HEK293 (cell line): ENCODE data around the gene MAPRE3.
A peak's percentile ranks its signal among the peaks of the same experiment; 100 is the strongest.

ENCODE experiments used
- CTCF ChIA-PET: fragments of 350-600 bp; formaldehyde crosslinking; extraction: SDS; loops from one replicate; lab custom pipeline; 2021; ENCODE audit warnings: antibody characterized with exemption; lab: Yijun Ruan, JAX
- POLR2A ChIA-PET: fragments of 300-600 bp; formaldehyde crosslinking; extraction: SDS; loops from one replicate; lab custom pipeline; 2020; ENCODE audit warnings: antibody characterized with exemption, inconsistent platforms; lab: Yijun Ruan, JAX
- H3K27ac ChIP-seq: fragments of 200-500 bp; sonication (Bioruptor generic); 2 replicates; pipeline ENCODE4 v1.5.1; 2014; ENCODE audit warnings: low read depth, low read length, control low read depth, inconsistent platforms; ENCODE audit errors: extremely low read depth
- H3K36me3 ChIP-seq, 2 experiments: fragments of 200-500 bp in 1 of 2; sonication (Bioruptor generic) in 1 of 2; 1 replicate in 1 of 2; 2 replicates in 1 of 2; pipeline ENCODE4 v1.5.1; 2014 to 2017; ENCODE audit warnings: inconsistent platforms in 2 of 2, low read length in 2 of 2; ENCODE audit not compliant: control insufficient read depth in 2 of 2, insufficient read depth in 1 of 2
- H3K4me1 ChIP-seq: fragments of 200-500 bp; sonication (Bioruptor generic); 2 replicates; pipeline ENCODE4 v1.5.1; 2014; ENCODE audit warnings: mild to moderate bottlenecking, low read length, inconsistent platforms; ENCODE audit not compliant: control insufficient read depth, insufficient read depth
- H3K4me3 ChIP-seq: 2 replicates; pipeline ENCODE4 v1.5.1; 2011; ENCODE audit warnings: low read depth, mild to moderate bottlenecking, control low read depth, low read length, moderate library complexity
- H3K9me3 ChIP-seq: fragments of 200-500 bp; sonication (Bioruptor generic); 2 replicates; pipeline ENCODE4 v1.5.1; 2014; ENCODE audit warnings: low read depth, low read length, inconsistent platforms; ENCODE audit not compliant: control insufficient read depth, insufficient read depth
- ELK4 ChIP-seq: IDR thresholded peaks from 2 replicates; pipeline ENCODE4 v1.6.1; 2011; ENCODE audit warnings: mild to moderate bottlenecking, low read depth, low read length, borderline replicate concordance
- PATZ1 ChIP-seq: fragments of 450-650 bp; formaldehyde crosslinking; IDR thresholded peaks from 2 replicates; pipeline ENCODE4 v1.5.1; 2016; ENCODE audit warnings: missing biosample characterization, missing genetic modification characterization
- RBAK ChIP-seq: fragments of 450-650 bp; formaldehyde crosslinking; IDR thresholded peaks from 2 replicates; pipeline ENCODE4 v1.5.1; 2016; ENCODE audit warnings: missing biosample characterization, missing genetic modification characterization
- SP3 ChIP-seq: fragments of 450-650 bp; formaldehyde crosslinking; IDR thresholded peaks from 2 replicates; pipeline ENCODE4 v1.5.1; 2016; ENCODE audit warnings: missing biosample characterization, missing genetic modification characterization
- ZBTB17 ChIP-seq: fragments of 450-650 bp; formaldehyde crosslinking; IDR thresholded peaks from 2 replicates; pipeline ENCODE4 v1.5.1; 2016; ENCODE audit warnings: missing biosample characterization, missing genetic modification characterization
- ZBTB48 ChIP-seq: fragments of 450-650 bp; formaldehyde crosslinking; IDR thresholded peaks from 2 replicates; pipeline ENCODE4 v1.5.1; 2016; ENCODE audit warnings: missing biosample characterization, missing genetic modification characterization
- ZNF16 ChIP-seq: fragments of 450-650 bp; formaldehyde crosslinking; IDR thresholded peaks from 2 replicates; pipeline ENCODE4 v1.5.1; 2016; ENCODE audit warnings: low read depth, missing biosample characterization, missing genetic modification characterization
- ZNF239 ChIP-seq: fragments of 450-650 bp; formaldehyde crosslinking; IDR thresholded peaks from 2 replicates; pipeline ENCODE4 v1.5.1; 2016; ENCODE audit warnings: missing biosample characterization, missing genetic modification characterization
- ZNF354C ChIP-seq: fragments of 450-650 bp; formaldehyde crosslinking; IDR thresholded peaks from 2 replicates; pipeline ENCODE4 v1.5.1; 2016; ENCODE audit warnings: missing biosample characterization, missing genetic modification characterization, low read depth, borderline replicate concordance
- ZNF426 ChIP-seq: fragments of 450-650 bp; formaldehyde crosslinking; IDR thresholded peaks from 2 replicates; pipeline ENCODE4 v1.5.1; 2017; ENCODE audit warnings: missing biosample characterization, missing genetic modification characterization, mild to moderate bottlenecking, inconsistent platforms, moderate library complexity
- ZNF433 ChIP-seq: fragments of 450-650 bp; formaldehyde crosslinking; IDR thresholded peaks from 2 replicates; pipeline ENCODE4 v1.5.1; 2016; ENCODE audit warnings: missing biosample characterization, missing genetic modification characterization, low read depth
- ZNF510 ChIP-seq: fragments of 450-650 bp; formaldehyde crosslinking; IDR thresholded peaks from 2 replicates; pipeline ENCODE4 v1.5.1; 2018; ENCODE audit warnings: mild to moderate bottlenecking, missing genetic modification characterization, missing biosample characterization; ENCODE audit not compliant: insufficient replicate concordance
- ZNF513 ChIP-seq: fragments of 450-650 bp; IDR thresholded peaks from 2 replicates; pipeline ENCODE4 v1.5.1; 2018; ENCODE audit warnings: missing biosample characterization, missing genetic modification characterization
- ZNF548 ChIP-seq: fragments of 450-650 bp; formaldehyde crosslinking; IDR thresholded peaks from 2 replicates; pipeline ENCODE4 v1.5.1; 2016; ENCODE audit warnings: missing biosample characterization, missing genetic modification characterization
- ZNF555 ChIP-seq: fragments of 450-650 bp; formaldehyde crosslinking; conservative IDR thresholded peaks from 2 replicates; pipeline ENCODE4 v1.5.1; 2017; ENCODE audit warnings: missing biosample characterization, mild to moderate bottlenecking, missing genetic modification characterization, inconsistent platforms
- ZNF600 ChIP-seq: fragments of 450-650 bp; formaldehyde crosslinking; IDR thresholded peaks from 2 replicates; pipeline ENCODE4 v1.5.1; 2016; ENCODE audit warnings: missing biosample characterization, missing genetic modification characterization
- ZNF626 ChIP-seq: fragments of 450-650 bp; sonication (Bioruptor Pico); formaldehyde crosslinking; IDR thresholded peaks from 2 replicates; pipeline ENCODE4 v1.5.1; 2018; ENCODE audit warnings: missing biosample characterization, missing genetic modification characterization, inconsistent platforms
- ZNF629 ChIP-seq: fragments of 450-650 bp; formaldehyde crosslinking; IDR thresholded peaks from 2 replicates; pipeline ENCODE4 v1.5.1; 2017; ENCODE audit warnings: missing biosample characterization, missing genetic modification characterization
- ZXDB ChIP-seq: fragments of 450-650 bp; formaldehyde crosslinking; IDR thresholded peaks from 2 replicates; pipeline ENCODE4 v1.5.1; 2016; ENCODE audit warnings: missing biosample characterization, missing genetic modification characterization

MAPRE3 gene

GRCh38 chr2:27050996-27051901, 80.8 kb downstream of the MAPRE3 start, which contains the start of gene AGBL5 (continued):
- 0 out of 2 replicates have a peak, but pooled peaks have one; percentile 14 for TF ChIP-seq PATZ1 (tag by site-specific recombination)
- no peak for TF ChIP-seq ZNF548 (tag by site-specific recombination)
- no peak for TF ChIP-seq ZNF354C

GRCh38 chr2:27051902-27052645, 81.6 kb downstream of the MAPRE3 start:
- Histone ChIP-seq H3K27ac (peak overlapping the region; percentile 73; the same call in 1 of the 2 replicates), H3K4me3 (peak overlapping the region; percentile 82), H3K4me1 (peaks cover 4% of the 10 kb centered on the region), H3K9me3 (no peaks in the 10 kb centered on the region), H3K36me3 (peaks cover 10 to 44% of the 10 kb centered on the region in 2 experiments)
- ChIA-PET CTCF (interaction anchor here (0.7 to 2.0 kb wide), 4 partner anchors 21 to 251 kb away, joined by 3 to 7 read pairs (median 3); no protein-coding TSS in a partner anchor), POLR2A (interaction anchor here (0.6 to 3.7 kb wide), 16 partner anchors 8 to 312 kb away, joined by 3 to 61 read pairs (median 7); partner anchors contain the start of genes KHK, OST4 and TMEM214)
- no peak for TF ChIP-seq ZXDB (tag by site-specific recombination)
- no peak for TF ChIP-seq ZNF555 (tag by site-specific recombination)
- no peak for TF ChIP-seq ZNF510 (tag by site-specific recombination)
- TF ChIP-seq RBAK (tag by site-specific recombination) = no peak
- TF ChIP-seq ZNF629 = no peak
- TF ChIP-seq ZNF433 (tag by site-specific recombination) = no peak
- TF ChIP-seq ZNF16 (tag by site-specific recombination) = no peak
- no peak for TF ChIP-seq ZNF513
- no peak for TF ChIP-seq ZNF426 (tag by site-specific recombination)
- no peak for TF ChIP-seq ZNF626 (tag by site-specific recombination)
- peak; percentile 85 for TF ChIP-seq ZNF600 (tag by site-specific recombination)
- peak; percentile 97 for TF ChIP-seq ZBTB17 (tag by site-specific recombination)
- no peak for TF ChIP-seq SP3 (tag by site-specific recombination)
- TF ChIP-seq ELK4 = no peak
- no peak for TF ChIP-seq ZBTB48 (tag by site-specific recombination)
- no peak for TF ChIP-seq ZNF239 (tag by site-specific recombination)
